MM.1S (cell line): ENCODE results near the gene SORCS2.

Source experiments
- DNase-seq: peaks from one replicate; pipeline ENCODE4 v3.0.0-alpha.2; 2015
- H2AFZ ChIP-seq: fragments of 300-600 bp; sonication (generic); 2 replicates; pipeline ENCODE4 v1.6.0; 2016; ENCODE audit warnings: antibody characterized with exemption, low read length
- H3F3A ChIP-seq: fragments of 300-600 bp; sonication (generic); 2 replicates; pipeline ENCODE4 v1.6.1; 2016; ENCODE audit warnings: mild to moderate bottlenecking, antibody characterized with exemption, low read length, moderate library complexity, mixed read lengths; ENCODE audit not compliant: insufficient read depth
- H3K27ac ChIP-seq: fragments of 300-600 bp; sonication (generic); 2 replicates; pipeline ENCODE4 v1.5.1; 2016; ENCODE audit warnings: mild to moderate bottlenecking, low read length
- H3K27me3 ChIP-seq: fragments of 300-600 bp; sonication (generic); replicated peaks from 2 replicates; pipeline ENCODE4 v1.6.0; 2016; ENCODE audit warnings: low read length; ENCODE audit not compliant: insufficient read depth
- H3K36me3 ChIP-seq: fragments of 300-600 bp; sonication (generic); replicated peaks from 2 replicates; pipeline ENCODE4 v1.6.1; 2016; ENCODE audit warnings: mild to moderate bottlenecking, low read length, mixed read lengths; ENCODE audit not compliant: insufficient read depth
- H3K4me1 ChIP-seq: fragments of 300-600 bp; sonication (generic); 2 replicates; pipeline ENCODE4 v1.6.1; 2016; ENCODE audit warnings: low read length, mixed read lengths
- H3K4me2 ChIP-seq: fragments of 300-600 bp; sonication (generic); 2 replicates; pipeline ENCODE4 v1.6.0; 2016; ENCODE audit warnings: low read depth, low read length
- H3K4me3 ChIP-seq: fragments of 300-600 bp; sonication (generic); 2 replicates; pipeline ENCODE4 v1.5.1; 2016; ENCODE audit warnings: low read length, mixed read lengths
- H3K79me2 ChIP-seq: fragments of 300-600 bp; sonication (generic); 2 replicates; pipeline ENCODE4 v1.6.1; 2016; ENCODE audit warnings: mixed run types, low read length, mixed read lengths
- H3K9ac ChIP-seq: fragments of 300-600 bp; sonication (generic); 2 replicates; pipeline ENCODE4 v1.6.1; 2016; ENCODE audit warnings: low read length, mixed read lengths
- H3K9me2 ChIP-seq: fragments of 300-600 bp; sonication (generic); replicated peaks from 2 replicates; pipeline ENCODE4 v1.6.1; 2016; ENCODE audit warnings: mild to moderate bottlenecking, low read length, mixed read lengths; ENCODE audit not compliant: insufficient read depth
- H3K9me3 ChIP-seq: fragments of 300-600 bp; sonication (generic); replicated peaks from 2 replicates; pipeline ENCODE4 v1.6.1; 2016; ENCODE audit warnings: mild to moderate bottlenecking, low read length, mixed read lengths; ENCODE audit not compliant: insufficient read depth
- H4K20me1 ChIP-seq: fragments of 300-600 bp; sonication (generic); 2 replicates; pipeline ENCODE4 v1.6.1; 2016; ENCODE audit warnings: mild to moderate bottlenecking, low read length, moderate library complexity, mixed read lengths; ENCODE audit not compliant: insufficient read depth
- CTCF ChIP-seq: fragments of 300-600 bp; sonication (generic); IDR thresholded peaks from 2 replicates; pipeline ENCODE4 v1.5.1; 2016; ENCODE audit warnings: antibody characterized with exemption, low read length, mixed read lengths
- EZH2 ChIP-seq: fragments of 300-600 bp; sonication (generic); optimal IDR thresholded peaks from 2 replicates; pipeline ENCODE3; 2017; ENCODE audit warnings: low read depth, mild to moderate bottlenecking, antibody characterized with exemption, low read length, mixed read lengths
- EZH2phosphoT487 ChIP-seq: fragments of 300-600 bp; sonication (generic); IDR thresholded peaks from 2 replicates; pipeline ENCODE4 v1.6.1; 2018; ENCODE audit warnings: antibody characterized with exemption, low read length

The SORCS2 gene

DNA sequence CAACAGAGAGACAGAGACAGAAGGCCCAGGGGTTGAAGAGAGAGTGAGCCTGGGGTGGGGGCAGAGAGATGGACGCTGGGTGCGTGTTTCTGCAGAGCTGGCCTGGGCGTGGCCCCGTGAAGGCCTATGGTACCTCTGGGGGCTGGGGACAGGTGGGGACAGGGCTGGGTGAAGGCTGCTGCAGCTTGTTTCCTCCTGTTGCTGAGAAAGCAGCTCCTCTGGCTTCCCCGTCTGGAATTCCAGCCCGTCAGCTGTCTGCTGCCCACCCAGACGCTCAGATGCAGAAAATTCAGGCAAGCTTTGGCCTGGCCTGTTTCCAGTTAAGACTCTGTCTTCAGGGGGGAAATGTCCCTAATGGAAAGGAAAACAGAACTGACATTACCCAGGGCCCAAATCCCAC lies 319.2 kb downstream of the SORCS2 start:
- no peak overlapping the region for H3K4me2 ChIP-seq
- no peaks in the 10 kb centered on the region for H3K9me3 ChIP-seq
- H3K4me3 ChIP-seq: no peak overlapping the region
- no peaks in the 10 kb centered on the region for H3K79me2 ChIP-seq
- no peaks in the 10 kb centered on the region for H3K36me3 ChIP-seq
- H3K27me3 ChIP-seq: peaks cover 92% of the 10 kb centered on the region
- no peak for DNase-seq
- H4K20me1 ChIP-seq: no peaks in the 10 kb centered on the region
- no peaks in the 10 kb centered on the region for H3K4me1 ChIP-seq
- no peaks in the 10 kb centered on the region for H3F3A ChIP-seq
- H3K9ac ChIP-seq: no peak overlapping the region
- TF ChIP-seq EZH2 (no peak), EZH2phosphoT487 (no peak), CTCF (no peak)
- H2AFZ ChIP-seq: no peak overlapping the region
- H3K27ac ChIP-seq: no peak overlapping the region
- H3K9me2 ChIP-seq: no peaks in the 10 kb centered on the region

- TF ChIP-seq EZH2phosphoT487: no peak
- no peak for TF ChIP-seq EZH2
- TF ChIP-seq CTCF: no peak
- no peaks in the 10 kb centered on the region for H4K20me1 ChIP-seq
- H3K4me1 ChIP-seq: no peaks in the 10 kb centered on the region
- H3K4me3 ChIP-seq: no peak overlapping the region
- no peaks in the 10 kb centered on the region for H3K9me2 ChIP-seq
- H3F3A ChIP-seq: no peaks in the 10 kb centered on the region
- no peak for DNase-seq
- no peaks in the 10 kb centered on the region for H3K36me3 ChIP-seq
- H2AFZ ChIP-seq: no peak overlapping the region
- no peak overlapping the region for H3K27ac ChIP-seq
- no peak overlapping the region for H3K4me2 ChIP-seq
- H3K9me3 ChIP-seq: no peaks in the 10 kb centered on the region
- H3K9ac ChIP-seq: no peak overlapping the region
- H3K27me3 ChIP-seq: peaks cover 94% of the 10 kb centered on the region
- H3K79me2 ChIP-seq: no peaks in the 10 kb centered on the region
Measured at GRCh38 chr4:7512428-7512827, 320.1 kb downstream of the SORCS2 start.

GRCh38 chr4:7512946-7513345 lies 320.6 kb downstream of the SORCS2 start:
- no peak overlapping the region for H3K9ac ChIP-seq
- H3K4me2 ChIP-seq: no peak overlapping the region
- no peak overlapping the region for H2AFZ ChIP-seq

More at GRCh38 chr4:7512946-7513345, 320.6 kb downstream of the SORCS2 start:
- Histone ChIP-seq H4K20me1 (no peaks in the 10 kb centered on the region), H3K27me3 (peaks cover 94% of the 10 kb centered on the region), H3K9me2 (no peaks in the 10 kb centered on the region), H3F3A (no peaks in the 10 kb centered on the region), H3K9me3 (no peaks in the 10 kb centered on the region), H3K79me2 (no peaks in the 10 kb centered on the region), H3K36me3 (no peaks in the 10 kb centered on the region), H3K27ac (no peak overlapping the region), H3K4me3 (no peak overlapping the region), H3K4me1 (no peaks in the 10 kb centered on the region)
- DNase-seq: no peak
- no peak for TF ChIP-seq EZH2phosphoT487
- TF ChIP-seq EZH2: no peak
- TF ChIP-seq CTCF: no peak
